ENCODE measurements around the gene CYP2W1.
"Not testable (repeated sequence)": the region's sequence is repeated elsewhere in the genome, so short reads cannot be mapped to it uniquely, and the experiment has no call there.

CYP2W1 gene

DNA sequence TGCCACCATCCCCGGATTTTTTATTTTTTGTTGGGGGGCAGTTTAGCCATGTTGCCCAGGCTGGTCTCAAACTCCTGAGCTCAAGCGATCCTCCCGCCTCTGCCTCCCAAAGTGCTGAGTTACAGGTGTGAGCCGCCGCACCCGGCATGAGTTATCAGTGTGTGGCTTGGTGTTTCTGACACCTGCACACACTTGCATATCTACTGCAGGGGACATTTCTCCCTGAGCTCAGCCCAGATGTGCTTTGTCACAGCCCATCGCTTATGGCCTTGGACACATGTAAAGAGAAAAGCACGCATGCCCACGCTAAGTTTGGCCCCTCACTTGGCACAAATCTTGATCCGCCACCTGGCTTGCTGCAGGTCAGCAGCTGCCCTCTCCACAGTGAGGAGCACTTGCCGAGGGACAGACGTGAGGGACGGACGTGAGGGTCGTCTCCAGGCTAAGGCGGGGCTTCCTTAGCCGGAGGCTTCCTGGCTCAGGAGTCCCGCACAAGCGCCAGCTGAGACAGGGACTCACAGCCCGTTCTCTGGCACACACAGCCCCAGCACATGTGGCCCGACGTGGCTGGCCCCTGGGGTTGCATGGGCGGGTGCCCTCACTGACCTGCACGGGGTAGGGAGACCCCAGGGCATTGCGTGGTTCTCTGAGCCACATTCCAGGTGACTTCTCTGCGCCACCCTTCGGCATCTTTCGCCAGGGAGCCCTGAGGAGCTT, 11.8 kb downstream of the CYP2W1 start:
- H3K36me3 ChIP-seq (ENCODE audit: control insufficient read depth, insufficient read depth, low read length) = peaks cover 20% of the 10 kb centered on the region
- 85 to 90% methylated on average over 25 to 28 of the region's 28 CpGs for WGBS, 2 experiments (ENCODE audit: insufficient coverage in 2 of 2)
- H3K4me1 ChIP-seq (ENCODE audit: control insufficient read depth, insufficient read depth, low read length, poor library complexity, severe bottlenecking) = peaks cover 2% of the 10 kb centered on the region
- H3K9me3 ChIP-seq (ENCODE audit: control insufficient read depth, low read length) = no peaks in the 10 kb centered on the region
- no peak overlapping the region for H3K4me3 ChIP-seq (ENCODE audit: extremely low read depth, insufficient read depth, low read length, poor library complexity, severe bottlenecking)
- no peak overlapping the region for H3K27ac ChIP-seq (ENCODE audit: low read depth, low read length, severe bottlenecking)

DNA sequence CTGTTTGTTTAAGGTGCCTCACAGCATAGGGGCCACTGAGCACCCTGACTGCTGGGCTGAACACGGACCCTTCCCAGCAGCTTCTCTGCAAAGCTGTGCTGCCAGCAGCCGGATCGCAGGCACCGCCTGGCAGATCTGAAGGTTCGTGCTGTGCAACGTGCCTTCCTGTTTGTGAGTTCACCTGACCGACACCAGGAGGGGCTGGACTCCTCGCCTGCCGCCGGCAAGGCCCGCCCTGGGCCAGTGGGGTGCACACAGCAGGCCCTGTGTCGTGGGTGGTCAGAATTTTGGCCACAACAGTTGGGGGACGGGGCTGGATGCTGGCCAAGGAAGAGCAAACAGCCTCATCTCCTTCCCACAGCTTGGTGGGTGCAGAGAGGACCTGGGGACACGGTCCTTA, 12.6 kb downstream of the CYP2W1 start:
- Histone ChIP-seq H3K4me3 (ENCODE audit: extremely low read depth, insufficient read depth, low read length, poor library complexity, severe bottlenecking) (no peak overlapping the region), H3K4me1 (ENCODE audit: control insufficient read depth, insufficient read depth, low read length, poor library complexity, severe bottlenecking) (peaks cover 9% of the 10 kb centered on the region), H3K27ac (ENCODE audit: low read depth, low read length, severe bottlenecking) (no peak overlapping the region), H3K36me3 (ENCODE audit: control insufficient read depth, insufficient read depth, low read length) (peaks cover 20% of the 10 kb centered on the region), H3K9me3 (ENCODE audit: control insufficient read depth, low read length) (no peaks in the 10 kb centered on the region)
- WGBS, 2 experiments (ENCODE audit: insufficient coverage in 2 of 2) = 95 to 96% methylated on average over 10 to 14 of the region's 14 CpGs

DNA sequence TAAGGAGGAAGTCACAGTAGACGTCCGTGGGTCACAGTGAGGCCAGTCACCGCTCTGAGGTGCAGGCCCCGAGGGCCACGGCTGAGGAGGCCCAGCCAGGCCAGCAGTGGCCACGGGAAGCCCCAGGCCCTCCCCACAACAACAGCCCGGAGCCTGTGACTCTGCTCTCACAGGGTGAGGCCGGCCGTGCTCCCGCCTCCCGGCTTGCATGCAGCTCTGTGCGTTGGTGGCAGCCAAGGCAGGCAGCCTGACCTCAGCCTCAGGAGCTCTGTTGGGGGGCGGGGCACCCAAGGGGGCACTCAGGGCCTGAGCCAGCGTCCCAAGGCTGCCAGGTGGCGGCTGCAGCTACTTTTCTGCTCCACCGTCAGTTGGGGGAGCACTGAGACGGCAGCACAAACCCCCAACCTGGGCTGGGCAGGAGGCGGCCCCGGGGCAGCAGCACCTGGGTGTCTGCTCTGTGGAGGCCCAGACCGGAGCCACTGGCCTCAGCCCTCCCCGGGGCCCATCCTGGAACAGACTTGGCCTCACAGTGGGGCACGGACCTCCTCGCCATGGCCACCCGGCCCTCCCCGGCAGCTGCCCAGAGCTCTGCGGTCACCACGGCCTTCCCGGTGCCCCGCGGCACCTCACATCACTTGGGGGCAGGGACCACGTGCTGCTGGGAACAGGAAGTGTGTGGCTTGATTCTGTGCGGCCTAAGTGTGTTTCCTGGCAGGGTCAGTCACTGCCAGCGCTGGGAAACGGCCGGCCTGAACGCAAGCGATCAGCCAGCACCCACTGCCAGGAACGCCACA, 13.3 kb downstream of the CYP2W1 start:
- peaks cover 12% of the 10 kb centered on the region for H3K4me1 ChIP-seq (ENCODE audit: control insufficient read depth, insufficient read depth, low read length, poor library complexity, severe bottlenecking)
- no peak overlapping the region for H3K27ac ChIP-seq (ENCODE audit: low read depth, low read length, severe bottlenecking)
- 93 to 95% methylated on average over 32 to 37 of the region's 38 CpGs for WGBS, 2 experiments (ENCODE audit: insufficient coverage in 2 of 2)
- H3K9me3 ChIP-seq (ENCODE audit: control insufficient read depth, low read length) = no peaks in the 10 kb centered on the region
- H3K4me3 ChIP-seq (ENCODE audit: extremely low read depth, insufficient read depth, low read length, poor library complexity, severe bottlenecking) = no peak overlapping the region
- peaks cover 20% of the 10 kb centered on the region for H3K36me3 ChIP-seq (ENCODE audit: control insufficient read depth, insufficient read depth, low read length)

DNA sequence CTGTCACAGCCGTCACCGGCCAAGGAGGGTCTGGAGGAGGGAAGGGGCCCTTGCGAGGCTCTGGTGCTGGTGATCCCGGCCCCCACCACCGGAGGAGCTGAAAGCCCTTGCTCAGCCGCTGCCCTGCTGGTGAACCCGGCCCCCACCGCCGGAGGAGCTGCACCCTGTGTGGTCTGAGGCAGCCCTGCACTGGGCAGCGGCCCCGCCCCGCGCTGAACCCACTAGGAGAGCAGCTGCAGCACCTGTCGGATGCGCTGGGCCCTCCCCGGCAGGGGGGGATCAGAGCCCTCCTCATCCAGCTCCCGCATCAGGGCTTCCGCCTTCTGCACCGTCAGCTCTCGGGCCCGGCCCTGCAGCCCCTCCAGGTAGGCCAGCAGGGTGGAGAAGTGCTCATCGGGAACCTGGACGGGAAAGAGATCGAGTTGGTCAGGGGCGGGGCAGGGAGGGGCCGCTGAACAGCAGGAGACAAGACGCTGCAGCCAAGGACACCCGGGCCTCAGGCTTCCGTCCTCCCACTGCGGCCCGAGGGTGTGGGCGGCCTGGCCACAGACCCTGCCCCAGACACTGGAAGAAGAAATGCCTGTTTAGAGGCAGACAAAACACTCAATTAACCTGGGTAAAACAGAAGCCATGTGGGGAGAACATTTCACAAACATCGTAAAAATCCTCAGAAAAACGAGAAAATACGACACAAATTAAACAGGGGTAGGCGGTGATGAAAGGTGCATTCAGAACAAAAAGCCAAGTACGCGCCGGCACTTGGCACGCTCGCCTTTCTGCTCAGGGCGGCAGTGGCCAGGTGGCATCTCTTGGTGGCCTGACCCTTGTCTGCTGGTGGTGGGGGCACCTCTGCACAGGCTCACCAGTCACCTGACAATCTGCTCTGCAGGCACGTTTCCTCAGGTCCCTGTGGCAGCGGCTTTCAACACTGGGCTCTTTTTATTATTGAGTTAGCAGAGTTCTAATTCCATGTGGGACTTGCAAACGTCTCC, 14.7 kb downstream of the CYP2W1 start:
- no peak overlapping the region for H3K27ac ChIP-seq (ENCODE audit: low read depth, low read length, severe bottlenecking)

DNA sequence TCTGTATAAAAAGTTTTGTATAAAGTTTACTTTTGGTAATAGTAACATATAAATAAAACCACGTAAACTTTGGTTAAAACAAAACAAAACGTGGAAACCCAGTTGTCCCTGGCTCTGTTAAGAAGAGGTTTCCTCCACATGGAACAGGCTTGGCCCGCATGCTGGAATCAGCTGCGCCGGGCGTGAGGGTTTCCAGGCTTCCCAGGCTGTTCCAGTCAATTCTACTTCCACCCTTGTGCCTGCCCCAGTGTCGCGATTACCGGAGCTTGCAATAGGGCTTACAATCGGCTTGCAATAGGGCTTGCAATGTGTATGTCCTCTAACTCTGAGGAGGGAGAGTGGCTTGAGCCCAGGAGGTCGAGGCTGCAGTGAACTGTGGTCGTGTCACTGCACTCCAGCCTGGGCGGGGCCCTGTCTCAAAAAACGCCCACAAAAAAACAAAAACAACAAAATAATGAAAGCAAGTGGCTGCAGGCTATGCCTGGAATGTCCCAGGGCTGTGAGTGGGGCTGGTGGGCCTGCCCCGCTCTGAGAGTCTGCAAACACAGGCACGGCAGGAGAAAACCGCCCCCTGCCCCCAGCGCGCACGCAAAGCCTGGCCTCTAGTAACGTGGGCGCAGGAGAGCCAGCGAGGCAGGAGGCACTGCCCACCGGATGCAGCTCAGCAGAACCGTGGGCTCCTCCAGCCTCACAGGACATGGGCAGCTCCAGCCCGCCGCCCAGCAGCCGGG, 16.3 kb downstream of the CYP2W1 start:
- WGBS, 2 experiments (ENCODE audit: insufficient coverage in 2 of 2) = 85 to 86% methylated on average over 20 to 21 of the region's 28 CpGs
- Histone ChIP-seq H3K36me3 (ENCODE audit: control insufficient read depth, insufficient read depth, low read length) (peaks cover 20% of the 10 kb centered on the region), H3K27ac (ENCODE audit: low read depth, low read length, severe bottlenecking) (peak overlapping the region; percentile 45), H3K4me1 (ENCODE audit: control insufficient read depth, insufficient read depth, low read length, poor library complexity, severe bottlenecking) (peaks cover 12% of the 10 kb centered on the region), H3K9me3 (ENCODE audit: control insufficient read depth, low read length) (no peaks in the 10 kb centered on the region), H3K4me3 (ENCODE audit: extremely low read depth, insufficient read depth, low read length, poor library complexity, severe bottlenecking) (no peak overlapping the region)

More for the DNA sequence above, 14.7 kb downstream of the CYP2W1 start:
- Histone ChIP-seq H3K9me3 (ENCODE audit: control insufficient read depth, low read length) (no peaks in the 10 kb centered on the region), H3K36me3 (ENCODE audit: control insufficient read depth, insufficient read depth, low read length) (peaks cover 20% of the 10 kb centered on the region), H3K4me3 (ENCODE audit: extremely low read depth, insufficient read depth, low read length, poor library complexity, severe bottlenecking) (no peak overlapping the region), H3K4me1 (ENCODE audit: control insufficient read depth, insufficient read depth, low read length, poor library complexity, severe bottlenecking) (peaks cover 12% of the 10 kb centered on the region)
- 86 to 89% methylated on average over 40 to 44 of the region's 45 CpGs for WGBS, 2 experiments (ENCODE audit: insufficient coverage in 2 of 2)

DNA sequence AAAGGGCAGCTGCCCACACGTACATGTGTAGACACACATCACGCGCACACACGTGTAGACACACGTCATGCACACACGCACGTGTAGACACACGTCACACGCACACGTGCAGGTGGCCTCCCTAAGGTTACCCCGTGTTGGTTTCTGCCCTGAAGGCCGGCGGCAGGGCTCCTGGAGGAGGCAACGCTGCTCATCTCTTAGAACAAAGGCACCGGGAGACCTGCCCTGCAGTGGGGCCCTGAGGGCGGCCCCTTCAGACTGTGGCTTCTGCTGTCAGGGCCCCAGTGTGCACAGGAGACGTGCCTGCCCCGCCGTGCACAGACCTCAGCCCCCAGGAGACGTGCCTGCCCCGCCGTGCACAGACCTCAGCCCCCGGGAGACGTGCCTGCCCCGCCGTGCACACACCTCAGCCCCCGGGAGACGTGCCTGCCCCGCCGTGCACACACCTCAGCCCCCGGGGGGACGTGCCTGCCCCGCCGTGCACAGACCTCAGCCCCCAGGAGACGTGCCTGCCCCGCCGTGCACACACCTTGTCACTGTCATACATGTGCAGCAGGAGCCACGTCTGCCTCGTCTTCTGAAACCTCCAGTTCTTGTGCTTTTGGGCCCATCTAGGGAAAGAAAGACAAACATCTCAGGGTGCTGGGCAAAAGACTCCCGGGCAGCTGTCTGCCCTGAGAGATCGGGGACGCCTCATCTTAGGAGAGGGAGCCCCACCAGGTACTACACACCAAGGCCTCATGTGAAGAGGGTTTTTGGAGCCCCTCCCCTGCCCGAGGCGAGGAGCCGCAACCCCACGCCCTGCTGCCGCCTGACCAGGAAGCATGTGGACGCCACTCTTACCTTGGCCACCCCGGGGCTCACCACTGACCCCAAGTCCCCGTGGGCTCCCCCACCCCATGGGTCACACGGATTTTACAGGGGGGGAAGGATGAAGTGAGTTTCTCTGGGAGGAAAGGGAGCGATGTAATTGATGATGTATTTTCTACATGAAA, 17.3 kb downstream of the CYP2W1 start:
- Histone ChIP-seq H3K36me3 (ENCODE audit: control insufficient read depth, insufficient read depth, low read length) (peaks cover 20% of the 10 kb centered on the region), H3K9me3 (ENCODE audit: control insufficient read depth, low read length) (no peaks in the 10 kb centered on the region), H3K4me3 (ENCODE audit: extremely low read depth, insufficient read depth, low read length, poor library complexity, severe bottlenecking) (no peak overlapping the region), H3K4me1 (ENCODE audit: control insufficient read depth, insufficient read depth, low read length, poor library complexity, severe bottlenecking) (peaks cover 12% of the 10 kb centered on the region), H3K27ac (ENCODE audit: low read depth, low read length, severe bottlenecking) (peak overlapping the region; percentile 45)
- 90 to 92% methylated on average over 38 to 44 of the region's 52 CpGs for WGBS, 2 experiments (ENCODE audit: insufficient coverage in 2 of 2)

DNA sequence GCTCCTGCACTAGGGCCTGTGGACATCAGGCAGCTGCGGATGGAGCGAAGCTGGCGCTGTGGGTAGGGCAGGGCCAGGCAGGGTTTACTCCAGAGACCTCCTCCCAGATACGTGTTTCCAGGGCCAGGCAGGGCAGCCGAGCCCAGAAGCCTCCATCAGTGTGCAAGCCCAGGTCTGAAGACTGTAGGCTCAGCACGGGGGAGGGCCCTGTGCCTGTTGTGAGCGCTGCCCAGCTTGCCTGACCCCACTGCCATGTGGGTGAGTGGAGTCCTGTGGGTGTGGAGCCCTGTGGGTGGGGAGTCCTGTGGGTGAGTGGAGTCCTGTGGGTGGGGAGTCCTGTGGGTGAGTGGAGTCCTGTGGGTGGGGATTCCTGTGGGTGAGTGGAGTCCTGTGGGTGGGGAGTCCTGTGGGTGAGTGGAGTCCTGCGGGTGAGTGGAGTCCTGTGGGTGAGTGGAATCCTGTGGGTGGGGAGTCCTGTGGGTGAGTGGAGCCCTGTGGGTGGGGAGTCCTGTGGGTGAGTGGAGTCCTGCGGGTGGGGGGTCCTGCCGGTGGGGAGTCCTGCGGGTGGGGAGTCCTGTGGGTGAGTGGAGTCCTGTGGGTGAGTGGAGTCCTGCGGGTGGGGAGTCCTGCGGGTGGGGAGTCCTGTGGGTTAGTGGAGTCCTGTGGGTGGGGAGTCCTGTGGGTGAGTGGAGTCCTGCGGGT, 18.2 kb downstream of the CYP2W1 start:
- H3K27ac ChIP-seq (ENCODE audit: low read depth, low read length, severe bottlenecking); H3K9me3 ChIP-seq (ENCODE audit: control insufficient read depth, low read length); H3K4me3 ChIP-seq (ENCODE audit: extremely low read depth, insufficient read depth, low read length, poor library complexity, severe bottlenecking): not testable (repeated sequence)
- Histone ChIP-seq H3K36me3 (ENCODE audit: control insufficient read depth, insufficient read depth, low read length) (peaks cover 20% of the 10 kb centered on the region), H3K4me1 (ENCODE audit: control insufficient read depth, insufficient read depth, low read length, poor library complexity, severe bottlenecking) (peaks cover 12% of the 10 kb centered on the region)
- 85 to 90% methylated on average over 10 to 11 of the region's 14 CpGs for whole genome bisulfite sequencing, 2 experiments (ENCODE audit: insufficient coverage in 2 of 2)

DNA sequence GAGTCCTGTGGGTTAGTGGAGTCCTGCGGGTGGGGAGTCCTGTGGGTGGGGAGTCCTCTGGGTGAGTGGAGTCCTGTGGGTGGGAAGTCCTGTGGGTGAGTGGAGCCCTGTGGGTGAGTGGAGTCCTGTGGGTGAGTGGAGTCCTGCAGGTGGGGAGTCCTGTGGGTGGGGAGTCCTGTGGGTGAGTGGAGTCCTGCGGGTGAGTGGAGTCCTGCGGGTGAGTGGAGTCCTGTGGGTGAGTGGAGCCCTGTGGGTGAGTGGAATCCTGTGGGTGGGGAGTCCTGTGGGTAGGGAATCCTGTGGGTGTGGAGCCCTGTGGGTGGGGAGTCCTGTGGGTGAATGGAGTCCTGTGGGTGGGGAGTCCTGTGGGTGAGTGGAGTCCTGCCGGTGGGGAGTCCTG, 19.0 kb downstream of the CYP2W1 start:
- Histone ChIP-seq H3K4me1 (ENCODE audit: control insufficient read depth, insufficient read depth, low read length, poor library complexity, severe bottlenecking) (peaks cover 12% of the 10 kb centered on the region), H3K36me3 (ENCODE audit: control insufficient read depth, insufficient read depth, low read length) (peaks cover 17% of the 10 kb centered on the region)
- H3K27ac ChIP-seq (ENCODE audit: low read depth, low read length, severe bottlenecking); H3K4me3 ChIP-seq (ENCODE audit: extremely low read depth, insufficient read depth, low read length, poor library complexity, severe bottlenecking); H3K9me3 ChIP-seq (ENCODE audit: control insufficient read depth, low read length): not testable (repeated sequence)
- 100% methylated on average over 1 of the region's 4 CpGs; no CpG with 5 or more reads in 1 of the 2 experiments for WGBS, 2 experiments (ENCODE audit: insufficient coverage in 2 of 2)

DNA sequence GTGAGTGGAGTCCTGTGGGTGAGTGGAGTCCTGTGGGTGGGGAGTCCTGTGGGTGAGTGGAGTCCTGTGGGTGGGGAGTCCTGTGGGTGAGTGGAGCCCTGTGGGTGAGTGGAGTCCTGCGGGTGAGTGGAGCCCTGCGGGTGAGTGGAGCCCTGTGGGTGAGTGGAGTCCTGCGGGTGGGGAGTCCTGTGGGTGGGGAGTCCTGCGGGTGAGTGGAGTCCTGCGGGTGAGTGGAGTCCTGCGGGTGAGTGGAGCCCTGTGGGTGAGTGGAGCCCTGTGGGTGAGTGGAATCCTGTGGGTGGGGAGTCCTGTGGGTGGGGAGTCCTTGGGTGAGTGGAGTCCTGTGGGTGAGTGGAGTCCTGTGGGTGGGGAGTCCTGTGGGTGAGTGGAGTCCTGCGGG, 19.5 kb downstream of the CYP2W1 start:
- H3K4me3 ChIP-seq (ENCODE audit: extremely low read depth, insufficient read depth, low read length, poor library complexity, severe bottlenecking); H3K9me3 ChIP-seq (ENCODE audit: control insufficient read depth, low read length); H3K27ac ChIP-seq (ENCODE audit: low read depth, low read length, severe bottlenecking): not testable (repeated sequence)
- peaks cover 12% of the 10 kb centered on the region for H3K4me1 ChIP-seq (ENCODE audit: control insufficient read depth, insufficient read depth, low read length, poor library complexity, severe bottlenecking)
- H3K36me3 ChIP-seq (ENCODE audit: control insufficient read depth, insufficient read depth, low read length) = peaks cover 15% of the 10 kb centered on the region
- WGBS, 2 experiments (ENCODE audit: insufficient coverage in 2 of 2) = no CpG with 5 or more reads among the region's 7 CpGs
